ENCODE data around the gene TNIK.

GRCh38 chr3:171307988-171308387 is 152.2 kb downstream of the TNIK start:
- TF ChIP-seq EZH2phosphoT487 (IDR thresholded peaks at IDR 0.05; ENCODE audit: borderline replicate concordance) = no peak
- TF ChIP-seq CTCF (conservative IDR thresholded peaks at IDR 0.05; ENCODE audit: low read length) = no peak

All from Loucy (cell line).